PC-3 (cell line): ENCODE results near the gene RAB30. TPM values are rescaled to one million over a fixed set of nuclear protein-coding genes. Genes with fewer than 3 reads are reported as not detected.
"Not testable (repeated sequence)": the region's sequence is repeated elsewhere in the genome, so short reads cannot be mapped to it uniquely, and the experiment has no call there.

Source experiments
- ATAC-seq: fragments of 200-7000 bp; cut with Tn5 transposase; 2 replicates; pipeline ENCODE4 v1.9.1; 2020; ENCODE audit warnings: mild to moderate bottlenecking, moderate library complexity
- BruUV-seq: library from RNA; stranded (reverse); fragments of 400-500 nt; replicated peaks from 2 replicates; lab custom pipeline; 2021; lab: Mats Ljungman, UMichigan
- CTCF ChIA-PET: fragments of 300-600 bp; sonication (Branson Sonifier 250); formaldehyde crosslinking; loops from one replicate; lab custom pipeline; 2022; ENCODE audit warnings: antibody characterized with exemption; lab: Charles Lee
- POLR2A ChIA-PET: fragments of 300-600 bp; sonication (Branson Sonifier 250); formaldehyde crosslinking; loops from one replicate; lab custom pipeline; 2022; ENCODE audit warnings: antibody characterized with exemption; ENCODE audit not compliant: unreplicated experiment; lab: Charles Lee
- DNase-seq: peaks from one replicate; pipeline ENCODE4 v3.0.0-alpha.2; 2015
- H2AFZ ChIP-seq: fragments of 300-600 bp; sonication (generic); 2 replicates; pipeline ENCODE4 v1.6.0; 2016; ENCODE audit warnings: antibody characterized with exemption, low read length
- H3F3A ChIP-seq: fragments of 300-600 bp; sonication (generic); one replicate; pipeline ENCODE4 v1.6.0; 2017; ENCODE audit warnings: antibody characterized with exemption, low read length, control low read depth, mild to moderate bottlenecking; ENCODE audit not compliant: unreplicated experiment
- H3K27ac ChIP-seq: fragments of 300-600 bp; sonication (generic); 2 replicates; pipeline ENCODE4 v1.5.1; 2016; ENCODE audit warnings: mild to moderate bottlenecking, low read length
- H3K27me3 ChIP-seq: fragments of 300-600 bp; sonication (generic); 2 replicates; pipeline ENCODE4 v1.6.1; 2016; ENCODE audit warnings: low read length, mixed read lengths
- H3K36me3 ChIP-seq: fragments of 300-600 bp; sonication (generic); 2 replicates; pipeline ENCODE4 v1.6.1; 2016; ENCODE audit warnings: low read depth, mixed run types, low read length, mixed read lengths
- H3K4me1 ChIP-seq: fragments of 300-600 bp; sonication (generic); 2 replicates; pipeline ENCODE4 v1.5.1; 2016; ENCODE audit warnings: low read length; ENCODE audit not compliant: insufficient read depth
- H3K4me2 ChIP-seq: fragments of 300-600 bp; sonication (generic); 2 replicates; pipeline ENCODE4 v1.6.0; 2016; ENCODE audit warnings: low read length
- H3K4me3 ChIP-seq: fragments of 300-600 bp; sonication (generic); 2 replicates; pipeline ENCODE4 v1.5.1; 2016; ENCODE audit warnings: mild to moderate bottlenecking, low read length, mixed read lengths
- H3K79me2 ChIP-seq: fragments of 300-600 bp; sonication (generic); 2 replicates; pipeline ENCODE4 v1.6.1; 2017; ENCODE audit warnings: low read length, mixed read lengths
- H3K9ac ChIP-seq: fragments of 300-600 bp; sonication (generic); 2 replicates; pipeline ENCODE4 v1.6.0; 2016; ENCODE audit warnings: mild to moderate bottlenecking, low read length
- H3K9me2 ChIP-seq: fragments of 300-600 bp; sonication (generic); replicated peaks from 2 replicates; pipeline ENCODE4 v1.6.1; 2016; ENCODE audit warnings: mixed run types, low read length, mixed read lengths
- H3K9me3 ChIP-seq: fragments of 300-600 bp; sonication (generic); 2 replicates; pipeline ENCODE4 v1.6.1; 2016; ENCODE audit warnings: low read length, mixed read lengths
- H4K20me1 ChIP-seq: fragments of 300-600 bp; sonication (generic); 2 replicates; pipeline ENCODE4 v1.6.1; 2016; ENCODE audit warnings: low read length, mixed read lengths
- EZH2 ChIP-seq: fragments of 300-600 bp; sonication (generic); IDR thresholded peaks from one replicate; pipeline ENCODE4 v1.6.1; 2017; ENCODE audit warnings: antibody characterized with exemption, mild to moderate bottlenecking, low read length; ENCODE audit not compliant: unreplicated experiment
- EZH2phosphoT487 ChIP-seq: fragments of 300-600 bp; sonication (generic); IDR thresholded peaks from 2 replicates; pipeline ENCODE4 v1.6.1; 2018; ENCODE audit warnings: mild to moderate bottlenecking, antibody characterized with exemption, low read length, borderline replicate concordance
- intact Hi-C: fragments of 100-400 bp; cut with micrococcal nuclease; formaldehyde crosslinking; loops from 2 replicates; pipeline ENCODE4 v1.9.0; 2023
- total RNA-seq: library from RNA; depleted of rRNA; stranded (reverse); fragments of >200 nt; gene quantifications from 2 replicates; pipeline ENCODE4 v1.2.3, GENCODE V29; 2014
- TF ChIP-seq, protein P1 (sequence below): fragments of 300-600 bp; sonication (generic); conservative IDR thresholded peaks from 2 replicates; pipeline ENCODE4 v1.5.1; 2017; ENCODE audit warnings: antibody characterized with exemption, low read depth, mild to moderate bottlenecking, low read length

Gene RAB30
- total RNA-seq, 1 experiment from 2014 or later: 6.6 TPM

GRCh38 chr11:83011333-83012167 is 60.1 kb downstream of the RAB30 start:
- ATAC-seq (peak; percentile 31), DNase-seq (no peak)
- H3F3A ChIP-seq: peaks cover 6% of the 10 kb centered on the region
- H3K4me1 ChIP-seq: peaks cover 14% of the 10 kb centered on the region
- no peak overlapping the region for H2AFZ ChIP-seq
- H3K27ac ChIP-seq: no peak overlapping the region
- no peaks in the 10 kb centered on the region for H4K20me1 ChIP-seq
- BruUV-seq: no TSS peak
- no peak overlapping the region for H3K4me2 ChIP-seq
- TF ChIP-seq EZH2phosphoT487 (no peak), EZH2 (no peak)
- TF ChIP-seq, protein P1, sequence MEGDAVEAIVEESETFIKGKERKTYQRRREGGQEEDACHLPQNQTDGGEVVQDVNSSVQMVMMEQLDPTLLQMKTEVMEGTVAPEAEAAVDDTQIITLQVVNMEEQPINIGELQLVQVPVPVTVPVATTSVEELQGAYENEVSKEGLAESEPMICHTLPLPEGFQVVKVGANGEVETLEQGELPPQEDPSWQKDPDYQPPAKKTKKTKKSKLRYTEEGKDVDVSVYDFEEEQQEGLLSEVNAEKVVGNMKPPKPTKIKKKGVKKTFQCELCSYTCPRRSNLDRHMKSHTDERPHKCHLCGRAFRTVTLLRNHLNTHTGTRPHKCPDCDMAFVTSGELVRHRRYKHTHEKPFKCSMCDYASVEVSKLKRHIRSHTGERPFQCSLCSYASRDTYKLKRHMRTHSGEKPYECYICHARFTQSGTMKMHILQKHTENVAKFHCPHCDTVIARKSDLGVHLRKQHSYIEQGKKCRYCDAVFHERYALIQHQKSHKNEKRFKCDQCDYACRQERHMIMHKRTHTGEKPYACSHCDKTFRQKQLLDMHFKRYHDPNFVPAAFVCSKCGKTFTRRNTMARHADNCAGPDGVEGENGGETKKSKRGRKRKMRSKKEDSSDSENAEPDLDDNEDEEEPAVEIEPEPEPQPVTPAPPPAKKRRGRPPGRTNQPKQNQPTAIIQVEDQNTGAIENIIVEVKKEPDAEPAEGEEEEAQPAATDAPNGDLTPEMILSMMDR: no peak
- H3K27me3 ChIP-seq: no peaks in the 10 kb centered on the region
- H3K9ac ChIP-seq: no peak overlapping the region
- H3K4me3 ChIP-seq: no peak overlapping the region
- H3K79me2 ChIP-seq: no peaks in the 10 kb centered on the region
- intact Hi-C loops: no loop called here
- ChIA-PET CTCF (no interaction called here), POLR2A (no interaction called here)
- H3K9me2 ChIP-seq: no peaks in the 10 kb centered on the region
- H3K9me3 ChIP-seq: no peaks in the 10 kb centered on the region
- no peaks in the 10 kb centered on the region for H3K36me3 ChIP-seq

DNA sequence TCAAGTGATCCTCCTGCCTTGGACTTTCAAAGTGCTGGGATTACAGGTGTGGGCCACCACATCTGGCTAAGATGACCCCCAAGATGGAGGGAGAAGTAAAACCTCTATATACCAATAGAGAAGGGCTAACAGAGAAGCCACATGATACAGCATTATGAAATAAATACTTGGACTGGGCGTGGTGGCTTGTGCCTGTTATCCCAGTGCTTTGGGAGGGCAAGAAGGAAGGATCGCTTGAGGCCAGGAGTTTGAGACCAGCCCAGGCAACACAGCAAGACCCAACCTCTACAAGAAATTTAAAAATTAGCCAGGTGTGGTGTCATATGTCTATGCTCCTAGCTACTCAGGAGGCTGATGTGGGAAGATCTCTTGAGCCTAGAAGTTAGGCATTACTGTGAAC is 61.7 kb downstream of the RAB30 start:
- Histone ChIP-seq H3K36me3 (no peaks in the 10 kb centered on the region), H3K4me2 (no peak overlapping the region), H3K9ac (no peak overlapping the region), H3K79me2 (no peaks in the 10 kb centered on the region), H4K20me1 (no peaks in the 10 kb centered on the region), H3K27me3 (no peaks in the 10 kb centered on the region), H2AFZ (no peak overlapping the region), H3K9me3 (no peaks in the 10 kb centered on the region), H3F3A (peaks cover 8% of the 10 kb centered on the region), H3K4me3 (no peak overlapping the region), H3K27ac (no peak overlapping the region), H3K4me1 (peaks cover 24% of the 10 kb centered on the region), H3K9me2 (no peaks in the 10 kb centered on the region)
- DNase-seq (no peak), ATAC-seq (no peak)
- CTCF ChIA-PET: no interaction called here
- no peak for TF ChIP-seq EZH2phosphoT487
- TF ChIP-seq, protein P1: no peak
- TF ChIP-seq EZH2: no peak
- POLR2A ChIA-PET: no interaction called here
- intact Hi-C loops: no loop called here
- no TSS peak for BruUV-seq

GRCh38 chr11:83009136-83009535 is 62.6 kb downstream of the RAB30 start:
- POLR2A ChIA-PET, H3K9me3 ChIP-seq, H3K27ac ChIP-seq, BruUV-seq, H3K9me2 ChIP-seq, DNase-seq, CTCF ChIA-PET, H3K9ac ChIP-seq, H3K4me2 ChIP-seq, H3F3A ChIP-seq, intact Hi-C loops, H2AFZ ChIP-seq, H4K20me1 ChIP-seq, H3K27me3 ChIP-seq, H3K36me3 ChIP-seq, H3K79me2 ChIP-seq, H3K4me3 ChIP-seq, ATAC-seq: not testable (repeated sequence)
- H3K4me1 ChIP-seq: peaks cover 28% of the 10 kb centered on the region
